GM19324 (cell line): ENCODE measurements around the gene PALLD.

Source experiments
- ATAC-seq: cut with Tn5 transposase; IDR thresholded peaks from one replicate; pipeline ENCODE4 v1.9.1; 2021; ENCODE audit warnings: mild to moderate bottlenecking, moderate library complexity; ENCODE audit not compliant: unreplicated experiment, low FRiP score

The PALLD gene

DNA sequence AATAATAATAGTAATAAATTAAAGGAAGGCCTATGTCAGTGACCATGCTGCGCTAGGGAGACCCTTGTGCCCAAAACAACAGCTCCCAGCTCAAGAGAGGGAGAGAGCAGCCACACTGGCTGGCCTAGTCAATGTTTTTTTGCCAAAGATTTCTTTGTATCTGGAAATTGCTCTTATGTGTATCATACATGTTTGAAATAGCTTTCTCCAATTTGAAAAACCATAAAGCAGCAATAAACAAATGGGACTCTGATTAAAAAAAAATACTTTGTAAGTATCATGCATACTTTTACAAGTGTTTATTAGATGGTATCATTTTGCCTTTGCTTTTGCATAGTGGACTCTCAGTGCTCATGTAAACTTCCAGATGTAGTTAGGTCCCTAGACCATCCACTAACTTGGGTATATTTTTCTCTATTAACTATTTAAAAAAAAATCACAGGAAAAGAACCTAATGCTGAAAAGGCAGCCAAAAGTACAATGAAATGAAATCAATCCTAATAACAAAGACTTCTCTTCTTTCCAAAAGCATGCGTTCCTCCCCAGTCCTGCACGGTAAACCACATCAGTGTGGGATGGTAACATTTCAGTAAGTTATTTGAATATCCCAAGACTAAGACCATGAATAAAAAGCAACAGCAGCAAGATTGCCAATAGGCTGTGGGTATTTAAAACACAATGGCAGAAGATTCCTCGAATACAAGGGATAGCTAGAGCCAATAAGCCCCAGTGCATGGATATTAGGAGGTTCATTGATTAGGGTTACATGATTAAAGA is 117.6 kb downstream of the PALLD start:
- ATAC-seq, result no peak

DNA sequence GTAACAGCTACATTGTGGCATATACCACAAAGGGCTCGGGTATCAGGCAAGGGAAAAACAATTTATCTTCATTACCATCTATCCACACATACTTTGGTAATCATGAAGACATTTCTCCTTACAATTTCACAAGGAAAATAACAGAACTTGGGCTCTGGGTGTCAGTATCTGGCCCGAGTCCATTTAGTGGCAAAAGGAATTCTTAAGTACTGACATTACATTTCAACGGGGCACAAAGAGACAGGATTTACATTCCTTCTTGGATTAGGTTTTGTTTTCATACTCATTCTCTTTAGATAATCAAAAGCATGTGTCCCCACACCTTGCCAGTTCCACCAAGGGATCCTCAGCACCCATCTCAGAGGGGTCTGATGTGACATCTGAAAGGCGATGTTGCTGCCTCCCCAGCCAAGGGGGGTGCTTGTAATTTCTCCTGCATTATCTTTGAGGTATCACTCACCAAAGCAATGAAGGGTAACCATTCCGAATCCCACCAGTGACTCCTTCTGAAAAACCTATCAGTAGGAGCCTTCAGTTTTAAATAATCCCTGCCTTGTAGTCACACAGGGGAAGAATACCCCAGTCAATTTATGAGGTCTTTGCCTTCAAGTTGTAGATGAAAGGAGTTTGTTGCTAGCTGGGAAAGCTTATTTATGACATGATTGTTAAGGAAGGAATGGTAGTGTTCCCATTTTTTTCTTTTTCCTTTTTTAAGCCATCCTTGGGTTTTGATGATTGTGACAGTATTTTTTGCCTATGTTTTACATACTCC is 118.6 kb downstream of the PALLD start:
- no peak for ATAC-seq

DNA sequence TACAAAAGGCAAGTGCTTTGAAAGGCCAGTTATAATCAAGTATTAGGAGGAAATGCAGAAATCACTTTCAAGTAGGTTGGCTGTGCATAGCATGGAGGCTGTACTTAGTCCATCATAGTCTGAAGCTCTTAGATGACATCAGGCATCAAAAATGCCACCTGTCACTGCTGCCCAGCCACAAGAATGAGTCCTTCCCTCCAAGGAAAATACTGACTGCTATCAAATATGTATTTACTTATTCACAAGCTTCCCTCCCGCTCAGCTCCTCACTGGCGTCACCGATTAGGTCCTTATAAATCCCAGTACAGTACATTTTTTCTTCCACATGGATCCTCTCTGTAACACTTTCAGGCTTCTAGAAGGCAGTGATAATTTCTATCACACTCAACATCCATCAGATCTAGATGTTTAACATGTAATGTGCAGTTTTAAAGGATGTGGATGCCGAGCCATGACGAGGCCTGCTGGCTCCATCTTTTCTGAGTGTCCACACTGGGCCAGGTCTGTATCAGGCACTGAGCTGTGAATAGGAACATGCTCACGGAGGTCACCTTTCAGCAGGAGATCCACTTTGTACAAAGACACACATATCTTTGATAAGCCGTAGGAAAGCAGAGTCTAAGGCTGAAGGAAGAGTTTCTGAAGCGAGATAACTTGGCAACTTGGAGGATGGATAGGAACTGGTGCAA is 121.9 kb downstream of the PALLD start:
- no peak for ATAC-seq

DNA sequence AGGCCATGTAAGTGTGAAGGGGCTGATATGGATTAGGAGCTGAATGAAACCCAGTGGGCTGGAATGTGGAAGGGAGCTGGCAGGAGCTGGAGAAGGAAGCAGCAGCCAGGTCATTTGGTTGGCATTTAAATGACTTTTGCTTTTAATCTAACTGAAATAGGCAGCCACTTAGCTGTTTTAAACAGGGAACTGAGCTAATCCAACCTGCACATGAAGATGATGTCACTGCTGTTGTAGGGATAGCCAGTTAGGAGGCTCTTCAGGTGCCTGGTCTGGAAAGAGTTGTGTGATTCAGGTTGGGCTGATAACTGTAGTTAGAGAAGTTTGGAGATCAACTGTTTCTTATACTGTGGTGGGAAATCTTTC is 122.4 kb downstream of the PALLD start:
- ATAC-seq, result no peak

DNA sequence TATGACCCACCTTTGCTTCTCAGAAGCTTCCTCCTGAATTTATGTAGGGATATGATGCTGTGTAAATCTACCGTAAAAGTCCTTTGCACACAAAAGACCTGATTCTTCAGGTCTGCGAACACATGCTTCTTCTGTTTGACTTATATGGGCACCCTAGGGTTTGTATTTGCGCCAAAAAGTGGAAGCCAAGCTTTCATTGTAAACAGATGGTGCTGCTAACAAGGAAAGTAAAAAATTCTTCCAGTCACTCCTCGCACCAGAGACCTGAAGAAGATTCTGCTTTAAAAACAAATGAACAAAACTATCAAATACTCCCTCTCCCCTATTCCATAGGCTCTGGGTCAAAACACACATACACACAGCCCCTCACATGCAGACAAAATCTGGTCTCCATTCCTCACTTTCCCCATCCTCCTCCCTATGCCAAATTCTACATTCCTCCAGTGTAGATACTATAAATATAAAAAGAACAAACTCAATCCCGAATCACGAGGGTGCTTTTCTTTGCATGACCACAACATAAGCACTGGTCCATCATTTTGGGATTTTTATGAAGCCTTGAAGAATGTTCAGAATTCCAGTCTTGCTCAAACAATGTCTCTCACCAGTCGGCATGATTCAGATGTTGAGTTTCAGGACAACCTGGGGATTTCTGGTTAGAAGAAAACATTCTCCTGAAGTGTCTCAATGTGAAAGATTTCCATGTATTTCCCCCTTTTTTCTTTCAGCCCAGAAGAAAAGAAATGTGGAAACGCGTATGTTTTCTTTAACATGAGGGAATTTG is 125.1 kb downstream of the PALLD start:
- no peak for ATAC-seq

DNA sequence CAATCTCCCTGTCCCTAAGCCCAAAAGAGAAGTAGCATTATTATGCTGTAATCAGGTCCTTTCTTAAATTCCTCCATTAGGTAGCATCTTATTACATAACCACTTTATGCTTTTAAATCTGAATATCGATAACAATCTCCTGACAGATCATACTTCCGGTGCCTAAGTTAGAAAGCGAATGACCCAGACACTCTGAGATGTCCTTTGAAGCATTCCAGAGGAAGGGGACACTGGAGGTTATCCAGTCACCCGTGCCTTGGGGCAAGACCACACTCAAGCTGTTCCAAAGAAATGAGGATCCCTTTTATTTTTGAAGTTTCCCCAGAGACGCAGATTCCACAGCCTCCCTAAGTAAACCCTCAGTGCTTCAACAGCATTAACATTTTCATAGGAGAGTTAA is 125.7 kb downstream of the PALLD start:
- no peak for ATAC-seq

DNA sequence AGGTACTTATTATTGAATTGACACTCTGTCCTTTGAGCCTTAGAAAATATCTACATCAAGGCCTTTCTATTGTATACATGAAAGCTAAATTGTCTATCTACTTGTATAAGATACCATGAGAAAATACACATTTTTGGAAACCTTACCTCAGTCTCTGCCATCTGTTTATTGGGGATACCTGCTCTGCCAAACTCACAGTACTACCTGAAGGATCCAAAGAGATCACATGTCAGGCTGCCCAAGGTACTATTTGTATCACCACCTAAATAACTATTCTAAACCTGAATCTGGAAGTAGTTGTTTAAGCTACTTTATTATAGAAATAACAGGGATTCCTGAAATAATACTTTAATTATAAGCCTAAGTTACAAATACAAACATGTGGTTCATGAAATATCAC is 126.2 kb downstream of the PALLD start:
- no peak for ATAC-seq

DNA sequence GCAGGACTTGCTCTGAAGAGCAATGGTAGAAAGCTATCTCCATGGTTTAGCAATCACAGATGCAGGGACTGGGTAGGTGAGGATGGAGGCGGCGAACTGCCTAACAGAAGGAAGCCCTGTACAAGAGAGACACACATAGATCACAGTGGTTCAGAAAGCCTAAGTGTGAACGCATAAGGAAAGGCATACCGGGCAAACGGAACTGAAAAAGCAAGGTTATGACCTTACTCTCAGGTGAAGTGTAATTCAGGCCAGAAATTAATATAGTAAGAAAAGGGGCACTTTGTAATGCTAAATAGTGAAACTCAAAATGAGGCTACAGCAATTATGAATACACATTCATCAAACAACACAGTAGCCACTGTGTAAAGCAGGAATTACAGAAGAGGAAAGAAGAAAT is 126.6 kb downstream of the PALLD start:
- ATAC-seq, result no peak

DNA sequence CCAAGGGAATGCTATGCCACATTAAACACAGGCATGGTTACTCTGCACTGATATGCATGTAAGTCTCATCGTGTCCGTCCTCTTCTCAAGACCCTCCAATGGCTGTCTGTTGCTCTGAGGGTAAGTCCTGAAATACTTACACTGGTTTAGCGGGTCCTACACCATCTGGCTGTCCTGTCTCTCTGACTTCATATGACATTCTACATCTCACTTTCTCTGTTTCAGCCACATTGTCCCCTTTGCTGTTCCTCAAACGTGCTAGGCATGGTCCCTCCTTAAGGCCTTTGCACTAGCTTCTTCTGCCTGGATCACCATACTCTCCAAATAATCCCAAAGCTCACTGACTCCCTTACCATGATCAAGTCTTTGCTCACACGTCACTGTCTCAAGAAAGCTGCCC is 131.4 kb downstream of the PALLD start:
- no peak for ATAC-seq

DNA sequence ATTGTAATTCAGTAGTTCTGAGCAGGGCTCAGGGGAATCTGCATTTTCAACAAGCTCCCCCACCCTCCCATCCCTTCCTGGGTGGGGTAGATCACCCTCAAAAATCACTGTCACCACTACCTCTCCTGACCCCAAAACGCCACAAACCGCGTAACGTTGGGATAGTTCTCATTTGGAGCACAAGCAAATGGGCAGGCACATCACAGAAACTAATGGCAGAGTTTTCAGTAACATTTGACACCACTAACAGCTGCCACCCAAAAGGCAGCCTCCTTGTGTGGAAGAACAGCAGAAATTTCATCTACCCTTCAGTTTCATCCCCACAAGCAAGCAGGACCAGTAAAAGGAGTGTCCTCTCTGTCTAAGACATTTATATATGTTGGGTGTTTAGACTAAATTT is 132.7 kb downstream of the PALLD start:
- no peak for ATAC-seq

DNA sequence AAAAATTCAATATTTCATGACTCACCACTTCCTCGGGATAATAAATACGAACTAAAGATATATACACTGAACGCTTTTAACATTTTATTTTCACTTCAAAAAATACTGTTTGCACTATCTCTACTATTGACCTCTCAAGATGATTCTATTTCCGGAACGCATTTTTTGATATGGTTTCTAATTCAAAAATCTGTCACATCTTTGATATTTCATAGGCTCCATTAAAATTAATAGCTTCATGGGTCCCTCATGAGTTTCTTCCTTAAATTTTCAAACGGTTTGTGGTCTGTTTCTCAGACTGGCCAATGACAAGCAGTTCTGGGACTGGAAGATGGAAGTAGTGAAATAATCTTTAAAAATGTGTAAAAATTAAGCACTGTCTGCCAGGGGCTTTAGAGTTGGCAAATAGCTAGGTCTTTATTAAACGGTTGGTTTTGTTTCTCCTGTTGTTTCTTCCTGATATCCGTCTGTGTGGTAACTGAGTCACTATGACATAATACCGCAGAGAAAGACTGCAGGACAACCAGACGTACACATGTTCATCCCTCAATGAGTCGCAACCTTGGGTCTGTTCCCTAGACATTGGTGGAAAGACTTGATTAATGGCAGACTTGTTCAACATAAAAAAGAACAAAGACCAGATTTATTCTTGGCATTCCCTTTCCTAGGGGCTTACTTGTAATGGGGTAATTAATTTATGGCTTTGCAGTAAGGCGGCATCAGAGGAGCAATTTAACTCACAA is 133.8 kb downstream of the PALLD start:
- ATAC-seq, result no peak

DNA sequence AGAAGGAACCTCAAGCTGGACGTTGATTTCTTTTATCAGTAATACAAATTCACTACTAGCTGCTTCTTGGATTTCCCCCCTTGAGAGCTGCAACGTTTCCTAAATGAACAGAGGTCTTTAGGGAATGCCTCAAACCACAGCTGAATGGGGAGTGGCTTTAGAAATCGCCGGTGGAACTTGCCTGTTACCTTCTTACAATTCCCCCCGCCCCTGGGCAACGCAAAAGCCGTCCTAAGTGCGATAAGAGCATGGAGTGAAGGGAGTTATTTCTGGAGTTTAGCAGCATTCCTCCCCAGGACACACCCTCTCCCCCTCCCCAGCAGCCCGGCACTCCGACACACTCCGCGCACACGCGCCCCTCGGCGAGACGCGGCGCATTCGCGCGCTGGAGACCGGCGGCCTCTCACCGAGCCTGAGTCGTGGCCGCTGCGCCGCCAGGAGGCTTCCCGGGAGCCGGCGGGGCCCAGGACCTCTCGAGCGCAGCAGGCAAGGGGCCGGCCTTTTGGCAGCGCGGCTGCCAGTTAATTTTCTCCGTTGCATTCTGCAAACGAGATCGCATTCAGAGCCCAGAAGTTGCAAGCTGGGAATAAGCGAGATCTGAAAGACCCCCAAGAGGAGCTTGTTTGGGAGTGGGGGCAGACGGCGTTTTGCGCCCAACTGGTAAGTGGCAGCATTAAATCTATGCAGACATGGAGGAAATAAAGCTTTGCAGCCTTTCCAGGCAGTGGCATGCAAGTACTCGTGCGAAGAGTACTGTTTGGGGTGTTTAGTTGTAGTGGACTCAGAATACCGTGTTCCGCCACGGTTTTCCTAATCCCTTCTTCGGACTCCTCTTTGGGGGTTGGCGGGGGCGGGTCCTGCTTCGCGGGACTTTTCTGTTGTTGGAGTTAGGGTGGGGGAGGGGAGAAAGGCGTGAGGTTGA is 134.7 kb downstream of the PALLD start:
- no peak for ATAC-seq

DNA sequence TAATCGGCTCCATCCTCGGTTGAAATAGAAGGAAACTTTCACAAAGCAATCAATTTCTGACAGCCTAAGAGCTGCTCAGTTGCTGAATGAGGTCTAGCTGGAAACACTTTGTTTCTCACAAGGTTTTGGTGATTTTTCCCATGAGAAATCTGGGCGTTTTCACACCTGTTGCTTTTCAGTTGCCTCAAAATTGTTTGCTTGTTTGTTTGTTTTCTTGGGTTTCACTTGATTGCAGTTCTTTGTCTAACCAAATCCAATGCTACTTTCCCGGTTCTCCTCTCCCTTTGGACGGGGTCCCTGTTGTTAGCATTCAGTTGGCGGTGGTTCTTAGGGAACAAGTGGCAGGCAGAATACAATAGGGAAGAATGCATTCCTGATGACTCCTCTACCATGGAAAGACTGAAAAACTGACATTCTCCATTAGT is 135.5 kb downstream of the PALLD start:
- ATAC-seq, result no peak

DNA sequence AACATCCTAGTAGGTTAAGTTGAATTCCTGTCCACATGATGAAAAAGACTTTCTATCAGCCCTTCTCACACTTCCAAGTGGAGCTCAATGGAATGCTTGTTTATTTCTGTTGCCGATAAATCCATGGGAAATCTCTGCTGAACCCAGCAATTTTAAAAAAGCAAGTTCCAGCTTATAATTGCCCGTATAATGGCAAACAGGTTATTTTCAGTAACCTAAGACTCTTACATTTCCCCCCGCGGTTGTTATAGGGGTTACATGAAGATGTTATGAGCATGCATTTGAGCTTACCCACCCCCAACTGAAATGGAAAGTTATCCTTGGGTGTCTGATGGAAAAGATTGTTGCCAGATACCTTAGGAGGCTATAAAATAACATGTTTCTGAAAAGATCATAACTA is 136.2 kb downstream of the PALLD start:
- no peak for ATAC-seq

DNA sequence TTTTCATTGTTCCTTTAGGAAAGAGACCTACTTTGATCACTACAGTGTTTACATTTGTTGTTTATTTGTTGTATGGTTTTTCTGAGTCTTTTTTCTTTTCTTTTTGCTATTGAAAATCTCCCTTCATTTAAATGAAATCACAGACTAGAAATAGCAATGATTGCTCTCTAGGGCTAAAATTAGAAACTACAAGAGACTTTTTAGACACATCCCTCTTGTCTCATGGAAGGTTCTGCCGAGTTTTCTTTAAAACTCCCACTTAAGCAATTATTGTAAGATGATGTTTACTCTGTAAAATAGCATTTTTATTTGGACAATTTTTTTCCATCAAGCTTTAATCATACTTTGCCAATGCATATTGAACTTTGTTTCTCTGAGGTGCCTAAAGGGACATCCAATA is 136.6 kb downstream of the PALLD start:
- ATAC-seq, result no peak

DNA sequence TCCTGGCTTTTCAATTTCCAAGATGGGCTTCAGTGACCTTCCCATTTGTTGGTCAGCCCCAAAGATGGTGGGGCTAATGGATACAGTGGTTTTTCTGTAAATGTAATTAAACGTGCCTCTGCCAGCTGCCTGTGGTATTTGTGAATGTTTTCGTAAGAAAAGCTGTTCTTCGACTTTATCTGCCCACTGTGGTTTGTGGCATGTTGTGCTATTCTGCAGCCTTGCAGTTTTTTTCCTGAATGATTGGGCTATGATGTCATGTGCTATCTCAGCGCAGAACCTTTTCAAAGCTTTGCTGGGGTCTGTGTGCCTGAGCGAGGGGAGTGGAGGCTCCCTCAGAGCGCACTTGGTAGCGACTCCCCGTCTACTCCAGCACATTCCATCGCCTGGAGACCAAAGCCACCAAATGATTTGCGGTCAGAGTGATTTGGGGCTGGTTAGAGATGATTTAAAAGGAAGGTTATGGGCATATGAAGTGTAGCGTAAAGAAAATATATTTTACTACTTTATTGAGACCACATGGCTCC is 137.5 kb downstream of the PALLD start:
- no peak for ATAC-seq

DNA sequence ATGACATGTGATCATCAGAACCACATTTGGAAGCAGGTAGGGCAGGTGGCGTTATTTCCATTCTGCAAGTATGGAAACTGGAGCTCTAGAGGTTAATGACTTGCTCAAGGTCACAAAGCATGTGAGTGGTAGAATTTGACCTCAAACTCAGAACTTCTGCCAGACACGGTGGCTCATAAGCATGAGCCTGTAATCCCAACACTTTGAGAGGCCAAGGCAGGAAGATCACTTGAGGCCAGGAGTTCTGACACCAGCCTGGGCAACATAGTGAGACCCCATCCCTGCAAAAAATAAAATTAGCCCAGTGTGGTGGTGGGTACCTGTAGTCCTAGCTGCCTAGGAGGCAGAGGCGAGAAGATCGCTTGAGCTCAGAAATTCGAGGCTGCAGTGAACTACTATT is 139.2 kb downstream of the PALLD start:
- ATAC-seq, result no peak

DNA sequence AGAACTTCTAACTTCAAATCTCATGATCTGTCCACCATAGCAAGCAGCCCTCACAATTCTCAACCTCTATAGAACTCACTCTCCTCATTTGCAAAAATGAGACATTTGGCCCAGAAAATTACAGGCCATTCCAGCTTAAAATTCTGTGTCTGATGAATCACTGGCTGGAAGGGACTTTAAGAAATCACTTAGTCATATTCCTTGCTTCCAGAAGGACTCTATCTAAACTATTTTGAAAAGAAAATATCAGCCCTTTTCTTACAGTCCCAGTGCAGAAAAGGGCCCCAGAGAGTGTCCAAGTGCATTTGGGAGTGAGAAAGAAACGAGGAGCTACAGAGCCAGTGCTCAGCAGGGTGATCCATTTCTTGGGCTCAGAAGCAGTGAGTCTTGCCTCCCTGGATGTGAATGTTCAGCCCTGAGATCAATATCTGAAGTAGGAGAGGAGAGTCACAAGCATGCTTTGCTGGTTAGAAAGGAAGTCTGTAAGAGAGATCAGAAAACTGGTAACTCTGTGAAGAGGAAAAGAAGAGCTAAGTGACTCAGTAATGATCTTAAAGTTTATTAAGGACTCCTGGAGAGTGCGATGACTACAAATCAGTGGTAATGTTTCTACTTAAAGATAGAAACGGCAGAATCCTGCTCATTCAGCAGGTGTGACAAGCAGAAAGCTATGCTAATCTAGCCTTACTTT is 139.8 kb downstream of the PALLD start:
- ATAC-seq, result no peak
